Testis (tissue), 2 donors: ENCODE data around the gene NUCB1.

ENCODE experiments used
- POLR2A ChIP-seq: fragments of 450-650 bp; IDR thresholded peaks from one replicate; pipeline ENCODE4 v1.6.1; 2017; ENCODE audit warnings: antibody characterized with exemption, mild to moderate bottlenecking, moderate library complexity
- TF ChIP-seq, protein P1 (sequence below), 3 experiments: fragments of 450-650 bp in 2 of 3; fragments of 200-600 bp in 1 of 3; sonication (generic) in 1 of 3; IDR thresholded peaks; one replicate each; pipeline ENCODE4 v1.5.1; 2016 to 2019; ENCODE audit warnings: antibody characterized with exemption in 3 of 3, mild to moderate bottlenecking in 2 of 3, moderate library complexity in 1 of 3

DNA sequence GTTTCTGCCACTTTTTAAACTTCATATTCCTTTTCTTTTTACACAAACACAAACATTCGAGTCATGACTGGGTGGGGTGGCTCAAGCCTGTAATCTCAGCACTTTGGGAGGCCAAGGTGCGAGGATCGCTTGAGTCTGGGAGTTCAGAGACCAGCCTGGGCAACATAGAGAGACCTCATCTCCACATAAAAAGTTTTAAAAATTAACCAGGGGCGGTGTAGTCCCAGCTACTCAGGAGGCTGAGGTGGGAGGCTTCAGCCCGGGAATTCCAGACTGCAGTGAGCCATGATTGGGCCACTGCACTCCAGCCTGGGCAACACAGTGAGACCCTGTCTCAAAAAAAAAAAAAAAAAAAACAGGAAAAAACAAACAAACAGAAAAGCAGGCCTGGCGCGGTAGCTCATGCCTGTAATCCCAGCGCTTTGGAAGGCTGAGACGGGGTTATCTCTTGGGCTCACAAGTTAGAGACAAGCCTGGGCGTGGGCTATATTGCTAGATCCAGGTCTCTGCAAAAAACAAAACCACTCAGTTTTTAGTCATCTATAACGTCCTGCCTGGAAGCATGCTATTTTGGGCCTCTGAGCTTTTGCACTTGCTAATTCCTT is 54.0 kb downstream of the NUCB1 start:
- TF ChIP-seq, protein P1, sequence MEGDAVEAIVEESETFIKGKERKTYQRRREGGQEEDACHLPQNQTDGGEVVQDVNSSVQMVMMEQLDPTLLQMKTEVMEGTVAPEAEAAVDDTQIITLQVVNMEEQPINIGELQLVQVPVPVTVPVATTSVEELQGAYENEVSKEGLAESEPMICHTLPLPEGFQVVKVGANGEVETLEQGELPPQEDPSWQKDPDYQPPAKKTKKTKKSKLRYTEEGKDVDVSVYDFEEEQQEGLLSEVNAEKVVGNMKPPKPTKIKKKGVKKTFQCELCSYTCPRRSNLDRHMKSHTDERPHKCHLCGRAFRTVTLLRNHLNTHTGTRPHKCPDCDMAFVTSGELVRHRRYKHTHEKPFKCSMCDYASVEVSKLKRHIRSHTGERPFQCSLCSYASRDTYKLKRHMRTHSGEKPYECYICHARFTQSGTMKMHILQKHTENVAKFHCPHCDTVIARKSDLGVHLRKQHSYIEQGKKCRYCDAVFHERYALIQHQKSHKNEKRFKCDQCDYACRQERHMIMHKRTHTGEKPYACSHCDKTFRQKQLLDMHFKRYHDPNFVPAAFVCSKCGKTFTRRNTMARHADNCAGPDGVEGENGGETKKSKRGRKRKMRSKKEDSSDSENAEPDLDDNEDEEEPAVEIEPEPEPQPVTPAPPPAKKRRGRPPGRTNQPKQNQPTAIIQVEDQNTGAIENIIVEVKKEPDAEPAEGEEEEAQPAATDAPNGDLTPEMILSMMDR (IDR thresholded peaks at IDR 0.05), result no peak
- no peak for TF ChIP-seq POLR2A
